Measurements from ENCODE around the gene SDHAF3.

Gene SDHAF3

GRCh38 chr7:97090761-97091353 is 26.6 kb upstream of the SDHAF3 start:
- TF ChIP-seq REST (IDR thresholded peaks at IDR 0.05; ENCODE audit: insufficient replicate concordance, low read depth) (no peak), CTCF (IDR thresholded peaks at IDR 0.05; ENCODE audit: insufficient read depth, low read length) (no peak), POLR2AphosphoS5 (IDR thresholded peaks at IDR 0.05; ENCODE audit: low read depth) (no peak), GABPA (IDR thresholded peaks at IDR 0.05; ENCODE audit: low read depth) (no peak), SPI1 (IDR thresholded peaks at IDR 0.05; ENCODE audit: borderline replicate concordance, low read depth) (no peak)
- no peak overlapping the region for H3K27ac ChIP-seq (replicated peaks)
- no peak for DNase-seq (ENCODE audit: low read depth in 1 of 2, low spot score in 1 of 2)
- H3K27me3 ChIP-seq (ENCODE audit: insufficient read depth, poor library complexity, severe bottlenecking) = peaks cover 8% of the 10 kb centered on the region
- no peak overlapping the region for H3K4me3 ChIP-seq (replicated peaks; ENCODE audit: insufficient read depth, low read length)

- H3K27me3 ChIP-seq (ENCODE audit: insufficient read depth, poor library complexity, severe bottlenecking) = peaks cover 3% of the 10 kb centered on the region
- TF ChIP-seq GABPA (IDR thresholded peaks at IDR 0.05; ENCODE audit: low read depth) (no peak), SPI1 (IDR thresholded peaks at IDR 0.05; ENCODE audit: borderline replicate concordance, low read depth) (no peak), REST (IDR thresholded peaks at IDR 0.05; ENCODE audit: insufficient replicate concordance, low read depth) (no peak), POLR2AphosphoS5 (IDR thresholded peaks at IDR 0.05; ENCODE audit: low read depth) (no peak), CTCF (IDR thresholded peaks at IDR 0.05; ENCODE audit: insufficient read depth, low read length) (no peak)
- DNase-seq (ENCODE audit: low read depth in 1 of 2, low spot score in 1 of 2) = no peak
- no peak overlapping the region for H3K27ac ChIP-seq (replicated peaks)
- no peak overlapping the region for H3K4me3 ChIP-seq (replicated peaks; ENCODE audit: insufficient read depth, low read length)
These were observed 23.1 kb upstream of the SDHAF3 start for GRCh38 chr7:97094284-97094930.

GRCh38 chr7:97096037-97096436 is 21.5 kb upstream of the SDHAF3 start:
- H3K27me3 ChIP-seq (ENCODE audit: insufficient read depth, poor library complexity, severe bottlenecking) = peaks cover 3% of the 10 kb centered on the region
- TF ChIP-seq SPI1 (IDR thresholded peaks at IDR 0.05; ENCODE audit: borderline replicate concordance, low read depth) (no peak), REST (IDR thresholded peaks at IDR 0.05; ENCODE audit: insufficient replicate concordance, low read depth) (no peak), GABPA (IDR thresholded peaks at IDR 0.05; ENCODE audit: low read depth) (no peak), CTCF (IDR thresholded peaks at IDR 0.05; ENCODE audit: insufficient read depth, low read length) (no peak)
- H3K27ac ChIP-seq (replicated peaks) = no peak overlapping the region
- no peak for DNase-seq (ENCODE audit: low read depth in 1 of 2, low spot score in 1 of 2)
- no peak overlapping the region for H3K4me3 ChIP-seq (replicated peaks; ENCODE audit: insufficient read depth, low read length)

Data from HL-60 (cell line).